Muscle of leg (tissue), 11 donors: ENCODE results near the gene CDH13. TPM values are rescaled to one million over a fixed set of nuclear protein-coding genes. Genes with fewer than 3 reads are reported as not detected.

Experiments
- DNase-seq: peaks from one replicate; pipeline ENCODE4 v3.0.0; 2013
- H3K27ac ChIP-seq: one replicate; pipeline ENCODE4 v1.5.1; 2013; ENCODE audit warnings: mild to moderate bottlenecking, low read length, control low read depth
- H3K27me3 ChIP-seq: one replicate; pipeline ENCODE4 v1.6.1; 2013; ENCODE audit warnings: low read length; ENCODE audit not compliant: control insufficient read depth, insufficient read depth
- H3K36me3 ChIP-seq: one replicate; pipeline ENCODE4 v1.6.1; 2013; ENCODE audit warnings: low read length; ENCODE audit not compliant: control insufficient read depth, insufficient read depth
- H3K4me1 ChIP-seq: one replicate; pipeline ENCODE4 v1.6.1; 2013; ENCODE audit warnings: low read length; ENCODE audit not compliant: control insufficient read depth, insufficient read depth
- H3K4me3 ChIP-seq: one replicate; pipeline ENCODE4 v1.5.1; 2013; ENCODE audit warnings: low read length, control low read depth
- H3K9me3 ChIP-seq: replicated peaks from 2 replicates; pipeline ENCODE4 v1.6.1; 2013; ENCODE audit warnings: low read depth, low read length; ENCODE audit not compliant: control insufficient read depth
- WGBS: methylation state at CpG from one replicate; pipeline ENCODE4 v1.1.5; 2013; ENCODE audit warnings: missing lambda C conversion rate; ENCODE audit not compliant: insufficient coverage; 5-methylcytosine and 5-hydroxymethylcytosine counted together
- polyA plus RNA-seq, 8 donors: library from polyadenylated mRNA; unstranded; fragments of 120-200 nt; gene quantifications; one replicate each; pipeline versions ENCODE4 v1.2.1 to v1.2.3, GENCODE V29; 2013; ENCODE audit warnings: inconsistent platforms in 1 of 8, low replicate concordance in 1 of 8; ENCODE audit not compliant: insufficient read length in 8 of 8, insufficient read depth in 1 of 8
- total RNA-seq: library from RNA; stranded (reverse); fragments of 120-200 nt; gene quantifications from one replicate; pipeline ENCODE4 v1.2.4, GENCODE V29; 2013

Gene CDH13
- total and polyA plus RNA-seq, 9 donors: 30.5 to 55.7 (median 47.9) TPM

GRCh38 chr16:83588070-83588469 is 961.3 kb downstream of the CDH13 start:
- no peak overlapping the region for H3K4me3 ChIP-seq
- H3K27me3 ChIP-seq: no peaks in the 10 kb centered on the region
- DNase-seq: no peak
- 93% methylated on average over 2 of the region's 3 CpGs for WGBS
- H3K9me3 ChIP-seq: no peaks in the 10 kb centered on the region
- peaks cover 8% of the 10 kb centered on the region for H3K4me1 ChIP-seq
- H3K27ac ChIP-seq: no peak overlapping the region
- no peaks in the 10 kb centered on the region for H3K36me3 ChIP-seq

- Histone ChIP-seq H3K4me1 (peaks cover 8% of the 10 kb centered on the region), H3K27ac (no peak overlapping the region), H3K36me3 (no peaks in the 10 kb centered on the region), H3K27me3 (no peaks in the 10 kb centered on the region), H3K4me3 (no peak overlapping the region), H3K9me3 (no peaks in the 10 kb centered on the region)
- no peak for DNase-seq
- WGBS: 100% methylated on average over 2 of the region's 6 CpGs
These were observed 962.8 kb downstream of the CDH13 start for GRCh38 chr16:83589576-83589975.

- Histone ChIP-seq H3K36me3 (no peaks in the 10 kb centered on the region), H3K9me3 (no peaks in the 10 kb centered on the region), H3K4me1 (no peaks in the 10 kb centered on the region), H3K4me3 (no peak overlapping the region), H3K27ac (no peak overlapping the region), H3K27me3 (no peaks in the 10 kb centered on the region)
- 43% methylated on average over 1 of the region's 7 CpGs for WGBS
- no peak for DNase-seq
These were observed 966.0 kb downstream of the CDH13 start for GRCh38 chr16:83592778-83593177.

DNA sequence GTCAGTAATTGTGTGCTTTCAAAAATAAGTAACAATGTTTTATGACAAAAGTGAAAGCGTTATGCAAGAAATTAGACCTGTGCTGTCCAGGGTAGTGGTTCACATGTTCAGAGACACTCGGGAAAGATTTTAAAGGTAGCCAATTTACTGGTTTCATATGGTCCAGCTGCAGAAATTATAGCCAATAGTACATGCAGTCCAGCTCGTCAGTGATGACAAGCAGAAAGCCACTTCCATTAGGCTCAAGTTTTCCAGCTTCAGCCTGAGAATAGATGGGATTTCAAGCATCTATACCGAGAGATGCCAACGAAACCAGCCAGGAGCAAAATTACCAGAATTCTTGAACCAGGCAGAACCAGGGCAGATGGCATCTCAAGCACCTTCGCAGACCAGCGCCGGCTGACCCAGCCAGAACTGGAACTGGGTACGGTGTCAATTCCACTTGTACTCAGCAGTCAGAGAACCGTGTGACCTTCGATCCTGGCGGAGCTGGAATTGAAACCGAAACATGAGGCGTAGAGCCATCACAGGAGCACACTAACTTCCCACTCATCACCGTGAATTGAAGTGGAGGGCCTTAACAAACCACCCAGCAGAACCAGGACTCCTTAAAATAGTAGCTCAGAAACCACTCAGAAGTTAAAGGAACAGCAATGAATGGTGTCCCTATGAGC is 973.2 kb downstream of the CDH13 start:
- Histone ChIP-seq H3K27me3 (no peaks in the 10 kb centered on the region), H3K36me3 (no peaks in the 10 kb centered on the region), H3K4me1 (no peaks in the 10 kb centered on the region), H3K4me3 (no peak overlapping the region), H3K27ac (no peak overlapping the region), H3K9me3 (no peaks in the 10 kb centered on the region)
- 74% methylated on average over 8 of the region's 15 CpGs for WGBS
- DNase-seq: no peak

- H3K9me3 ChIP-seq: no peaks in the 10 kb centered on the region
- WGBS: 33% methylated on average over 1 of the region's 5 CpGs
- no peaks in the 10 kb centered on the region for H3K36me3 ChIP-seq
- H3K4me3 ChIP-seq: no peak overlapping the region
- H3K4me1 ChIP-seq: no peaks in the 10 kb centered on the region
- DNase-seq: no peak
- H3K27me3 ChIP-seq: no peaks in the 10 kb centered on the region
- H3K27ac ChIP-seq: no peak overlapping the region
These were observed 976.3 kb downstream of the CDH13 start for GRCh38 chr16:83602761-83603722.

GRCh38 chr16:83603723-83604570 is 977.2 kb downstream of the CDH13 start:
- Histone ChIP-seq H3K27me3 (no peaks in the 10 kb centered on the region), H3K9me3 (no peaks in the 10 kb centered on the region), H3K27ac (no peak overlapping the region), H3K4me3 (no peak overlapping the region), H3K36me3 (no peaks in the 10 kb centered on the region), H3K4me1 (no peaks in the 10 kb centered on the region)
- WGBS: 58% methylated on average over 3 of the region's 5 CpGs
- peak; percentile 14 for DNase-seq

DNA sequence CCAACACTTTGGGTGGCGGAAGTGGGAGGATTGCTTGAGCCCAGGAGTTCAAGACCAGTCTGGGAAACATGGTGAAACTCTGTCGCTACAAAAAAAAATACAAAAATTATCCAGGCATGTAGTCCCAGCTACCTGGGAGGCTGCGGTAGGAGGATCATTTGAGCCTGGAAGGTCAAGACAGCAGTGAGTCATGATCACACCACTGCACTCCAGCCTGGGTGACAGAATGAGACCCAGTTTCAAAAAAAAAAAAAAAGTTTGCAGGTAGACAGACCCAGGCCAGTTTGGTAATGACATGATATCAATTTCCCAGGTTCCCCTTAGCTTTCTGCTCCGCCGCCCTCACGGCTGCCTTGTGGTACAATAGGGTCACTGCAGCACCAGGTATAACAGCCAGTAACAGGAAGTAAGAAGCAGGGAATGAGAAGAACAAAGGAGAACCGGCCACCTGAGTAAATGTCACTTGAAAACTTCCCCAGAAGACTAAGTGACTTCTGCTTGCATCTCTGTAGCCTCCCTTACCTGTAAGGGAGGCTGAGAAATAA is 979.8 kb downstream of the CDH13 start:
- Histone ChIP-seq H3K27ac (no peak overlapping the region), H3K27me3 (no peaks in the 10 kb centered on the region), H3K4me1 (no peaks in the 10 kb centered on the region), H3K4me3 (no peak overlapping the region), H3K36me3 (no peaks in the 10 kb centered on the region), H3K9me3 (no peaks in the 10 kb centered on the region)
- no peak for DNase-seq
- no CpG with 5 or more reads among the region's 7 CpGs for WGBS

- no CpG with 5 or more reads among the region's 4 CpGs for WGBS
- Histone ChIP-seq H3K9me3 (no peaks in the 10 kb centered on the region), H3K27me3 (no peaks in the 10 kb centered on the region)
These were observed 982.4 kb downstream of the CDH13 start for GRCh38 chr16:83609178-83609577.

DNA sequence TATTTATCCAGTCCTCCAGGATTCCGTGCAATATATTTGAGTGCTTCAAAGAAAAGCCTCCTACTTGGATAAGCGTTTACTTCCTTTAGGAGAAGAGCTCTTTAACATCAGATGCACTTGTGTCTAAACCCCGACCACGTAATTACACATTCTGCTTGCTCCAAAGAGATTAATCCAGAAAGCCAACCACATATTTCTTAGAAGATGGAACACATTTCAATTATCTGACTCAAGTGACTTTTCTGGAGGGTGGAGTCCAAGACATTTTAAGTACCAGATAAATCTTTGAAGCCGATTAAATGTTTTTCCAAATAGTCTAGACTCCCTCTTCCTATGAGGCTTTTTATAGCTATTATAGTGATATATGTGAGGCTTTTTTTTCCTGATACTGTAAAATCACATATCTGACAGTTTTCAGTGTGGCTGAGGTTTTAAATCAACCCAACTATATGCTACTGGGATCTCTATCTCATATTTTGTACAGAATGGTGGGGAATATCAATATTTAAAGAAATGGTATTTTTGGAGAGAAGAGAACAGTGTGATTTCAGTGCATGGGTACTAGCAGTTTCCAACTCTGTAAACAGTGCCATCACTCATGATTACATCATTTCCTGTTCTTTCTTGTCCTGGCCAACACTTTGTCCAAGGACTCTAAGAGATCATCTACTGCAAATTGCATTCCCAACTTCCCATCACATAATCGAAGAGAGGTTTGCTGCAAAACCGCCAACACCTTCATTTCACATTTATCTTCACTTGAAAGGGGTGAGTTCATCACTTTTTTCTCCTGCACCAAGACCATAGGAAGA is 988.6 kb downstream of the CDH13 start:
- Histone ChIP-seq H3K4me3 (no peak overlapping the region), H3K27me3 (no peaks in the 10 kb centered on the region), H3K27ac (no peak overlapping the region), H3K36me3 (no peaks in the 10 kb centered on the region), H3K4me1 (peaks cover 5% of the 10 kb centered on the region), H3K9me3 (no peaks in the 10 kb centered on the region)
- WGBS: 49% methylated on average over 2 of the region's 7 CpGs
- no peak for DNase-seq

More at GRCh38 chr16:83609178-83609577, 982.4 kb downstream of the CDH13 start:
- Histone ChIP-seq H3K4me1 (no peaks in the 10 kb centered on the region), H3K36me3 (no peaks in the 10 kb centered on the region), H3K4me3 (no peak overlapping the region), H3K27ac (no peak overlapping the region)
- DNase-seq: no peak
